Fibroblast of skin of scalp (primary cell): ENCODE results near the gene HSD3B7.
"Not testable (repeated sequence)": the region's sequence is repeated elsewhere in the genome, so short reads cannot be mapped to it uniquely, and the experiment has no call there.

Experiments
- DNase-seq: peaks from one replicate; pipeline ENCODE4 v3.0.0-alpha.2; 2013

HSD3B7 gene

GRCh38 chr16:31002250-31002700, 17.3 kb downstream of the HSD3B7 start:
- no peak for DNase-seq

DNA sequence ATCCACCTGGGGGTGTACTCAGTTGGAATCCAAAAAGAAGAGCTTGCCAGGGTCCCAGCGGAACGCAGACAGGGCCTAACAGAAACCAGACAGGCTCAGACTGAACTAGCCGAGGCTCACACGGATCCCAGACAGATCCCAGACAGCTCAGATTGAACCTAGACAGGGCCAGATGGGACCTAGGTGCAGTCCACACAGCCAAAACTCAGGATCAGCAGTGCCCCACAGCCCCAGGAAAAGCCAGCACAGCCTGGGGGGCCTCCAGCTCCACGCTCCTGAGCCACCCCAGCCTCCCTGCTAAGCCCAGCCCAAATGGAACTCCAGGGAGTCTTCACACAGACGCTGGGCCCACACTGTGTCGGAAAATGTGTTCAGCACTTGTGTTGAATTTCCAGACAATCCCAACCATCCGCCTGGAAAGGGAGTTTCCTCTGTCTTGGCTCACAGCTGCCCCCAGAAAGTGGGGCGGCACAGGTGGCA, 17.9 kb downstream of the HSD3B7 start:
- DNase-seq: peak; percentile 36

DNA sequence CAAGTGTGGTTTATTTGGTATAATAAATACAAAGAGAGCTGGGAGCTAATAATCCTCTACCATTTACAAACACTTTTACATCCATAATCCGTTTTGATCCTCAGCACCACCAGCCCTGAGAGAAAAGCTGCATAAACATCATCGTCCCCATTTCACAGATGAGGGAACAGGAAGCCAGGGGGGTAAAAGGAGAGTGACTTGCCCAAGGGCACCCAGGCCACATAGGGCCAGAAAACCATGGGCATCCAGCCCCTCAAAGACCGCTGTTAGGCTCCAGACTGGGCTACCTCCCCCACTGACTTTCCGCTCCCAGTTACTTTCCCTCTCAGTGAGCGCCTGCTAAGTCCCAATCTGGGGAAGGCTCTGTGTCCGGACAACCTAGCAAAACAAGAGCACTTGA, 18.7 kb downstream of the HSD3B7 start:
- no peak for DNase-seq

- no peak for DNase-seq
Observed at GRCh38 chr16:31004658-31005057, 19.7 kb downstream of the HSD3B7 start.

DNA sequence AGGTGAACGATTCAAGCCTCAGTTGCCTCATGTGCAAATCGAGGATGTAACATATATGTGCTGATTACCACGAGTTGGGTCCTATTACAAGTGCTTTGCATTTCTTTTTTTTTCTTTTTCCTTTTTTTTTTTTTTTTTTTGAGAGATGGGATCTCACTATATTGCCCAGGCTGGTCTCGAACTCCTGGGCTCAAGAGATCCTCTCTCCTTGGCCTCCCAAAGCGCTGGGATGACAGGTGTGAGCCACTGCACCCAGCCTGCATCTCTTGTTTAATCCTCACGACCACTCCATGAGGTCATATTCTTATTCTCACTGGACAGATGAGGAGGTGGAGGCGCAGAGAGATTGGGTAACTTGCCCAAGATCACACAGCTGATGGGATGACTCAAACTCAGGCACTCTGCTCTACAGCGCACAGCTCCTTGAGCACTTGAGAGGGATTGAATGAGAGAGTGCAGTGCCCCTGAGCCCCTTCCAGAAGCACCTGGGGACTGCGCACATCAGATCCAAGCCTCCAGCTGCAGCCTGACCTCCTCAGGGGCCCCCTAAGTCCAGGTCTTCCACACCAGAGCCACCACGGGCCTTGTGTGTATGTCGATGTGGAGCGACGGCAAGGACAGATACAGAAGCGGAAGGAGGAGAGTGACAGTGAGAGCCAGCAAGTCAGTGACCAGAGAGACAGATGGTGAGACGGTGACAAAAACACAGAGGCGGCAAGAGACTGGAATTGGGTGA, 20.5 kb downstream of the HSD3B7 start:
- DNase-seq: no peak

GRCh38 chr16:31006086-31006385, 21.0 kb downstream of the HSD3B7 start:
- DNase-seq: no peak

DNA sequence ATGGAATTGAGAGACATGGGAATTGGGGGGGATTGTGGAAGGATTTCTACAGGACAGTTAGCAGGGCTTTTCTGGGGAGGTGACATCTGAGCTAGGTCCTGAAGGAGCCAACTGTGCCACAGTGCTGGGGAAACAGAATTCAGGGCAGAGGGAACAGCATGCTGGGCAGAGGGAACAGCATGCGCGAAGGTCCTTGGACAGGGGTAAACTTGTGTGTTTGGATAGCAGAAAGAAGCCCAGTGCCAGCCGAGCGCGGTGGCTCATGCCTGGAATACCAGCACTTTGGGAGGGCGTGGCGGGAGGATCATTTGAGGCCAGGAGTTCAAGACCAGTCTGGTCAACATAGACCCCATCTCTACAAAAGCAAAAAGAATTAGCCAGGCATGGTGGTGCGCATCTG, 21.6 kb downstream of the HSD3B7 start:
- DNase-seq: no peak

- no peak for DNase-seq
Observed at GRCh38 chr16:31007684-31008083, 22.7 kb downstream of the HSD3B7 start.

GRCh38 chr16:31008149-31008548, 23.1 kb downstream of the HSD3B7 start:
- peak; percentile 57 for DNase-seq

DNA sequence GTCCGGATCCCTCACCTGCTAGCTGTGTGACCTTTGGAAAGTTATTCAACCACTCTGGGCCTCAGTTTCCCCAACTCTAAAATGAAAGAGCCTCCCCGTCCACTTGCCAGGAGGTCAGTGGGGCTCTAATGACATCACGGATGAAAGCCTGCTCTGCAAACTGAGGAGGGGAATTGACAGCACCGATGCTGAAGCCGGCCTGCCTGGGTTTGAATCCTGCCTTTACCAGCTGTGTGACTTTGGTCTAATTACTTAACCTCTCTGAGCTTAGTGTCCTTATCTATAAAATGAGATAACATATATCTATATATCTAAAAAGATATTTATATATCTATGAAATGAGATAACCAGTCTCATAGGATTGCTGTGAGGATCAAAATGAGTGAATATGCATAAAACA, 23.5 kb downstream of the HSD3B7 start:
- DNase-seq: no peak

- DNase-seq: no peak
Observed at GRCh38 chr16:31009120-31009519, 24.1 kb downstream of the HSD3B7 start.

GRCh38 chr16:31009894-31010584, 25.0 kb downstream of the HSD3B7 start:
- no peak for DNase-seq

GRCh38 chr16:31010585-31011325, 25.7 kb downstream of the HSD3B7 start, which contains the start of gene STX1B:
Gene STX1B (minus strand): TSS chr16:31010638. CDS start chr16:31010396, 242 bp downstream.
- peak; percentile 46 for DNase-seq

DNA sequence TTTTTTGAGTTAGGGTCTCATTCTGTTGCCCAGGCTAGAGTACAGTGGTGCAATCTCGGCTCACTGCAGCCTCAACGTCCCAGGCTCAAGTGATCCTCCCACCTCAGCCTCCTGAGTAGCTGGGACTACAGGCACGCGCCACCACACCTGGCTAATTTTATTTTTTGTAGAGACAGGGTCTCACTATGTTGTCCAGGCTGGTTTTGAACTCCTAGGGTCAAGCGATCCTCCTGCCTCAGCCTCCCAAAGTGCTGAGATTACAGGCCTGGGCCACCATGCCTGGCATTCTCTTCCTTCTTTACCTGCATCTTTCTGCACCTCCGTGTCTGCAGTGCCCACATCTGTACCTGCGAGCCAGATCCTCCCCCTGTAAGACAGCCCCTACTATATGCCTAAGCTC, 26.8 kb downstream of the HSD3B7 start:
- DNase-seq: not testable (repeated sequence)

DNA sequence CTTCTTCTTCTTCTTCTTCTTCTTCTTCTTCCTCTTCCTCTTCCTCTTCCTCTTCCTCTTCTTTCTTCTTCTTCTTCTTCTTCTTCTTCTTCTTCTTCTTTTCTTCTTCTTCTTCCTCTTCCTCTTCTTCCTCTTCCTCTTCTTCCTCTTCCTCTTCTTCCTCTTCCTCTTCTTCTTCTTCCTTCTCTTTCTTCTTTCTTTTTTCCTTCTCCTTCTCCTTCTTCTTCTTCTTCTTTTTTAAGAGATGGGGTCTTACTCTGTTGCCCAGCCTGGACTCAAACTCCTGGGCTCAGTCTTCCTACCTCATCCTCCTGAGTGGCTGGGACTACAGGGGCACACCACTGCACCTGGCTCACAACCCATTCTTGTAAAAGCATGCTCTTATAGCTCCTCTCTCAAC, 28.3 kb downstream of the HSD3B7 start:
- DNase-seq: not testable (repeated sequence)

- no peak for DNase-seq
Observed at GRCh38 chr16:31016018-31016417, 31.0 kb downstream of the HSD3B7 start.

GRCh38 chr16:31017756-31018155, 32.7 kb downstream of the HSD3B7 start:
- not testable (repeated sequence) for DNase-seq

DNA sequence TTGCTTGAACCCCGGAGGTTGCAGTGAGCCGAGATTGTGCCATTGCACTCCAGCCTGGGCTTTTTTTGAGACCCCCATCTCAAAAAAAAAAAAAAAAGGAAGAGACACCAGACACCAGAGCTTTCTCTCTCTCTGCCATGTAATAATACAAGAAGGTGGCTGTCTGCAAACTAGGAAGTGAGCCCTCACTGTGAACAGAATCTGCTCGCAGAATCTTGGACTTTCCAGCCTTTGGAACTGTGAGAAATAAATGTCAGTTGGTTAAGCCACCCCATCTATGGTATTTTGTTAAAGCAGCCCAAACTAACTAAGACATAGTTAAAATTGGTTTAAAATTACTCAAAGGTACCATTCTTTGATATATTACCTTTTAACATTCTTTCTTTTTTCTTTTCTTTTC, 35.5 kb downstream of the HSD3B7 start:
- no peak for DNase-seq

DNA sequence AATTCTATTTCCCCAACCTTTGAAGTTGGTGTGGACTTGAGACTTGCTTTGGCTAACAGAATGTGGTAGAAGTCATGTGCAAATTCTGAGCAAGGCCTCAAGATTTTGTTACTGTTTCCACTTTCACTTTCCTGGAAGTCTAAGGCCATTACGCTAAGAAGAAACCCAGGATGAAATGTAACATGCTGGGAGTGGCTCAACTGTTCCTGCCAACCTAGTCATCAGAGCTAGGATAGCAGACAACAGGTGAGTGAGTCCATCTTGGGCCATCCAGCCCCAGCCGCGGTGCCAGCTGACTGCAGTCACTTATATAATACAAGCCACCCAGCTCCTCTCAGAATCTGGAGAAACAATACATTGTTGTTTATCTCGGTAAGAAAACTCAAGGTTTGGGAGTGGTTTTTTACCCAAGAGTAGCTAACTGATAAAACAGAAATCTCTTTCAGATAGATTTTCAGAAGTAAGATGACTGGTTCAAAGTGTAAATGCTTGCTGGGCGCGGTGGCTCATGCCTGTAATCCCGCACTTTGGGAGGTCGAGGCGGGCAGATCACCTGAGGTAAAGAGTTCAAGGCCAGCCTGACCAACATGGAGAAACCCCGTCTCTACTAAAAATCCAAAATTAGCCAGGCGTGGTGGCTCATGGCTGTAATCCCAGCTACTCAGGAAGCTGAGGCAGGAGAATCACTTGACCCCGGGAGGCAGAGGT, 37.7 kb downstream of the HSD3B7 start:
- no peak for DNase-seq

GRCh38 chr16:31023252-31023602, 38.2 kb downstream of the HSD3B7 start:
- no peak for DNase-seq

- no peak for DNase-seq
Observed at GRCh38 chr16:31023627-31024226, 38.7 kb downstream of the HSD3B7 start.

- DNase-seq: no peak
Observed at GRCh38 chr16:31025339-31025738, 40.3 kb downstream of the HSD3B7 start.
